ENCODE measurements around the gene GRM4. TPM values are rescaled to one million over a fixed set of nuclear protein-coding genes. Genes with fewer than 3 reads are reported as not detected.

The GRM4 gene
- total RNA-seq, 1 experiment from 2014 or later: not detected

- H3K27me3 Mint-ChIP-seq (ENCODE audit: unreplicated experiment): peaks cover 98% of the 10 kb centered on the region
- H3K4me1 Mint-ChIP-seq (ENCODE audit: low read depth, unreplicated experiment): no peaks in the 10 kb centered on the region
- TF ChIP-seq CTCF (IDR thresholded peaks at IDR 0.05; ENCODE audit: unreplicated experiment): no peak
- CTCF ChIA-PET: interaction anchor here (0.7 to 1.1 kb wide), 2 partner anchors 13 to 16 kb away, joined by 3 to 4 read pairs; no protein-coding TSS in a partner anchor
- no peaks in the 10 kb centered on the region for H3K9me3 Mint-ChIP-seq (ENCODE audit: low read depth, unreplicated experiment)
- no peaks in the 10 kb centered on the region for H3K36me3 Mint-ChIP-seq (ENCODE audit: insufficient read depth, unreplicated experiment)
- no TSS peak for BruUV-seq (replicated peaks)
- intact Hi-C loops (cut with micrococcal nuclease; ENCODE audit: unreplicated experiment): no loop called here
- DNase-seq: no peak
- H3K27ac Mint-ChIP-seq (ENCODE audit: unreplicated experiment): no peak overlapping the region
- no peak overlapping the region for H3K4me3 Mint-ChIP-seq (ENCODE audit: low read depth, unreplicated experiment)
Measured at GRCh38 chr6:34129753-34130152, 16.1 kb downstream of the GRM4 start.

DNA sequence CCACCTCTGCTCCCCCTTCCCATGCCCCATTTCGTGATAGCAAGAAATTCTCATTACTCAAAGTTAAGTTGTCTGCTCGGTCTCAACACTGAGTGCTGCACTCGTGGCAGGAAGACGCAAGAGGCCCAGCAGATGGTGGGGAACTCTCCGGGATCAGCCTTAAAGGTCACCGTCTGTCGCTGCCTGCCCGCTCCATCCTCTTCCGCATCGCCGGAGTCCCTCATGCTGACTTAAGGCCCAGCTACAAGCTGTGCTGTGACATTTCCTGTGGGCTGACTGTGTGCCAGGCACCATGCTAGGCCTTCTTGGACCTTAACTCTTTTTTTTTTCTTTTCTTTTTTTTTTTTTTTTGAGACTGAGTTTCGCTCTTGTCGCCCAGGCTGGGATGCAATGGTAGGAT lies 17.8 kb downstream of the GRM4 start:
- Mint-ChIP-seq H3K27me3 (ENCODE audit: unreplicated experiment) (peaks cover 98% of the 10 kb centered on the region), H3K9me3 (ENCODE audit: low read depth, unreplicated experiment) (no peaks in the 10 kb centered on the region), H3K27ac (ENCODE audit: unreplicated experiment) (no peak overlapping the region), H3K4me1 (ENCODE audit: low read depth, unreplicated experiment) (no peaks in the 10 kb centered on the region), H3K4me3 (ENCODE audit: low read depth, unreplicated experiment) (no peak overlapping the region), H3K36me3 (ENCODE audit: insufficient read depth, unreplicated experiment) (no peaks in the 10 kb centered on the region)
- no TSS peak for BruUV-seq (replicated peaks)
- DNase-seq: no peak
- no peak for TF ChIP-seq CTCF (IDR thresholded peaks at IDR 0.05; ENCODE audit: unreplicated experiment)
- CTCF ChIA-PET: interaction anchor here (0.6 to 0.7 kb wide), 2 partner anchors 10 to 983 kb away, joined by 3 read pairs; no protein-coding TSS in a partner anchor
- intact Hi-C loops (cut with micrococcal nuclease; ENCODE audit: unreplicated experiment): no loop called here

DNA sequence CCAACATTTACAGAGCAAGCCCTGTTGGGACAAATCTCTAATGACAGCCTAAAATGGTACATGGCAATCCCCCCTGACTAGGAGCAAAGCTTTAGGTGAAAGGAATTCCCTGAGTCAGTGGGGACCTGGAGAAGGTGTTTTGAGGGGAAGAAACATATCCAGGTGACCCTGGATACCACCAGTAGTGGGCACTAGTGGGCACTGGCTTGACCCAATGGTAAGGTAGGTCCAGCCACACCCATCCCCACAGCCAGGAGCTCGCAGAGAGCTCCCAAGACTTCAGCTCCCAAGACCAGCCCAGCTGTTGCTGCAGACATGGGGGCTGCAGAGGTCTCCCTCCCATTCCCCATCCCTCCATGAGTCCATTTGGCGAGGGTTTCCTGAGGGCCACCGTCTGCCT lies 19.5 kb downstream of the GRM4 start:
- BruUV-seq (replicated peaks): no TSS peak
- Mint-ChIP-seq H3K9me3 (ENCODE audit: low read depth, unreplicated experiment) (no peaks in the 10 kb centered on the region), H3K27ac (ENCODE audit: unreplicated experiment) (no peak overlapping the region), H3K27me3 (ENCODE audit: unreplicated experiment) (peaks cover 98% of the 10 kb centered on the region), H3K4me1 (ENCODE audit: low read depth, unreplicated experiment) (no peaks in the 10 kb centered on the region), H3K36me3 (ENCODE audit: insufficient read depth, unreplicated experiment) (no peaks in the 10 kb centered on the region), H3K4me3 (ENCODE audit: low read depth, unreplicated experiment) (no peak overlapping the region)
- DNase-seq: no peak
- CTCF ChIA-PET: interaction anchor here (0.7 to 1.3 kb wide), 4 partner anchors 8 to 294 kb away, joined by 3 to 4 read pairs (median 4); no protein-coding TSS in a partner anchor
- intact Hi-C loops (cut with micrococcal nuclease; ENCODE audit: unreplicated experiment): no loop called here
- TF ChIP-seq CTCF (IDR thresholded peaks at IDR 0.05; ENCODE audit: unreplicated experiment): no peak

DNA sequence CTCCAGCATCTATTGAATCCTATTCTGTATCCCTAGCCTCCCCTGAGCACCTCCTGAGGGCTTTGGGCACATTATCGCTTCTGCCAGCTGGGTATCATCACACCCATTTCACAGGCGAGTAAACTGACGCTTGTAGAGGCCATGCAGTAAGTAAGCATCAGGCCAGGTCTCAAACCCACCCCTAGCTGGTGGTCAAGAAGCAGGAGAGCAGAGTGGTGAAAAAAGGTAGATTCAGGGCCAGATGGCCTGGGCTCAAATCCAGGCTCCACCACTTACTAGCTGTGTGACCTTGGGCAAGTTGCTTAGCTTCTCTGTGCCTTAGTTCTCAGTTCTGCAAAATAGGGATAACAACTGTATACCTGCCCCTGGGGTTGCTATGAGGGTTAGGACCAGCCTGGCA lies 19.9 kb downstream of the GRM4 start:
- DNase-seq: no peak
- no peaks in the 10 kb centered on the region for H3K36me3 Mint-ChIP-seq (ENCODE audit: insufficient read depth, unreplicated experiment)
- no TSS peak for BruUV-seq (replicated peaks)
- no peak overlapping the region for H3K27ac Mint-ChIP-seq (ENCODE audit: unreplicated experiment)
- H3K4me3 Mint-ChIP-seq (ENCODE audit: low read depth, unreplicated experiment): no peak overlapping the region
- H3K9me3 Mint-ChIP-seq (ENCODE audit: low read depth, unreplicated experiment): no peaks in the 10 kb centered on the region
- no peaks in the 10 kb centered on the region for H3K4me1 Mint-ChIP-seq (ENCODE audit: low read depth, unreplicated experiment)
- peaks cover 98% of the 10 kb centered on the region for H3K27me3 Mint-ChIP-seq (ENCODE audit: unreplicated experiment)
- TF ChIP-seq CTCF (IDR thresholded peaks at IDR 0.05; ENCODE audit: unreplicated experiment): no peak
- intact Hi-C loops (cut with micrococcal nuclease; ENCODE audit: unreplicated experiment): no loop called here
- CTCF ChIA-PET: interaction anchor here (0.7 to 1.1 kb wide), 3 partner anchors 9 to 294 kb away, joined by 3 to 4 read pairs (median 4); no protein-coding TSS in a partner anchor
